HepG2 (cell line): ENCODE data around the gene PARD3. TPM values are rescaled to one million over a fixed set of nuclear protein-coding genes. Genes with fewer than 3 reads are reported as not detected.

Experiments
- ATAC-seq: fragments of 200-7000 bp; cut with Tn5 transposase; 3 replicates; pipeline ENCODE4 v1.9.1; 2020; ENCODE audit warnings: mild to moderate bottlenecking, moderate library complexity
- BruUV-seq: library from RNA; stranded (reverse); fragments of 400-500 nt; replicated peaks from 2 replicates; lab custom pipeline; 2021; lab: Mats Ljungman, UMichigan
- CTCF ChIA-PET: fragments of 300-600 bp; formaldehyde crosslinking; extraction: SDS; loops from one replicate; lab custom pipeline; 2021; ENCODE audit warnings: low total read pairs, inconsistent platforms, low intra/inter-chr PET ratio; lab: Yijun Ruan, JAX
- POLR2A ChIA-PET: fragments of 350-600 bp; sonication (Branson Sonifier 250); formaldehyde crosslinking; loops from one replicate; lab custom pipeline; 2020; ENCODE audit warnings: antibody characterized with exemption, inconsistent platforms; lab: Yijun Ruan, JAX
- DNase-seq: peaks from one replicate; pipeline ENCODE4 v3.0.0-alpha.2; 2015; ENCODE audit warnings: low spot score
- FAIRE-seq: peaks from 3 replicates; lab custom pipeline; 2011; peaks lifted over from hg19 to GRCh38; lab: Jason Lieb, UNC
- H2AFZ ChIP-seq: one replicate; pipeline ENCODE4 v1.6.1; 2011; ENCODE audit warnings: low read length, inconsistent platforms
- H3K27ac ChIP-seq: fragments of 300-600 bp; 3 replicates; pipeline ENCODE4 v1.8.0; 2011; ENCODE audit warnings: mixed run types, mild to moderate bottlenecking, mixed read lengths, low read length, inconsistent platforms; ENCODE audit not compliant: insufficient read depth; ENCODE audit errors: extremely low read length
- H3K27me3 ChIP-seq, 2 experiments: fragments of 200-600 bp in 1 of 2; 2 replicates in 1 of 2; 3 replicates in 1 of 2; pipeline versions ENCODE4 v1.6.0 to v1.8.0; 2011; ENCODE audit warnings: low read length in 2 of 2, mild to moderate bottlenecking in 2 of 2, moderate library complexity in 2 of 2, inconsistent platforms in 1 of 2; ENCODE audit not compliant: insufficient read depth in 2 of 2, control insufficient read depth in 1 of 2
- H3K36me3 ChIP-seq, 2 experiments: fragments of 200-600 bp in 1 of 2; replicated peaks in 1 of 2; 2 replicates in 1 of 2; 3 replicates in 1 of 2; pipeline versions ENCODE4 v1.5.1 to v1.8.0; 2011; ENCODE audit warnings: low read length in 2 of 2, inconsistent platforms in 1 of 2; ENCODE audit not compliant: insufficient read depth in 2 of 2, control insufficient read depth in 1 of 2
- H3K4me1 ChIP-seq: 2 replicates; pipeline ENCODE4 v1.5.1; 2012; ENCODE audit warnings: low read length, inconsistent platforms; ENCODE audit not compliant: insufficient read depth
- H3K4me2 ChIP-seq: 2 replicates; pipeline ENCODE4 v1.6.0; 2011; ENCODE audit warnings: low read depth, low read length, inconsistent platforms
- H3K4me3 ChIP-seq, 3 experiments: fragments of 200-600 bp in 1 of 3; sonication (generic), shearing (Covaris generic) in 1 of 3; replicated peaks in 1 of 3; 2 replicates each; pipeline ENCODE4 v1.5.1; 2011 to 2016; ENCODE audit warnings: low read length in 3 of 3, inconsistent platforms in 2 of 3, low read depth in 2 of 3, mild to moderate bottlenecking in 2 of 3, control low read depth in 1 of 3, mixed read lengths in 1 of 3; ENCODE audit not compliant: insufficient read depth in 1 of 3
- H3K79me2 ChIP-seq: one replicate; pipeline ENCODE4 v1.6.1; 2011; ENCODE audit warnings: low read length, inconsistent platforms; ENCODE audit not compliant: insufficient read depth
- H3K9ac ChIP-seq: 2 replicates; pipeline ENCODE4 v1.6.0; 2011; ENCODE audit warnings: mild to moderate bottlenecking, low read depth, low read length, inconsistent platforms; ENCODE audit not compliant: insufficient read depth
- H3K9me3 ChIP-seq: 2 replicates; pipeline ENCODE4 v1.5.1; 2012; ENCODE audit warnings: mild to moderate bottlenecking, low read length
- H4K20me1 ChIP-seq: 2 replicates; pipeline ENCODE4 v1.6.0; 2011; ENCODE audit warnings: inconsistent platforms, mild to moderate bottlenecking, low read length, moderate library complexity; ENCODE audit not compliant: insufficient read depth
- NR1H2 ChIP-seq: sonication (generic); formaldehyde crosslinking; IDR thresholded peaks from 2 replicates; pipeline ENCODE4 v1.8.1; 2022; ENCODE audit warnings: low read depth, missing genetic modification reagents, borderline replicate concordance
- PHF8 ChIP-seq: sonication (generic); formaldehyde crosslinking; IDR thresholded peaks from 2 replicates; pipeline ENCODE4 v1.5.0; 2020; ENCODE audit warnings: missing genetic modification reagents
- ZBTB8A ChIP-seq: sonication (generic); formaldehyde crosslinking; IDR thresholded peaks from 2 replicates; pipeline ENCODE4 v1.4.0; 2020; ENCODE audit warnings: mild to moderate bottlenecking, low read depth, missing genetic modification reagents, borderline replicate concordance
- ZNF841 ChIP-seq: sonication (generic); formaldehyde crosslinking; IDR thresholded peaks from 2 replicates; pipeline ENCODE4 v1.8.1; 2023; ENCODE audit warnings: missing genetic modification reagents, borderline replicate concordance
- WGBS: methylation state at CpG from one replicate; pipeline ENCODE4 v1.1.6; 2017; ENCODE audit warnings: low lambda C conversion rate; 5-methylcytosine and 5-hydroxymethylcytosine counted together
- in situ Hi-C: cut with HindIII; loops from 2 replicates; pipeline ENCODE4 v1.10.0; 2017; ENCODE audit warnings: low pct_unique_long_range_greater_than_20kb; ENCODE audit not compliant: extremely low pct_ligation_motif_present
- intact Hi-C: fragments of 100-400 bp; cut with micrococcal nuclease; formaldehyde crosslinking; loops from one replicate; pipeline ENCODE4 v1.10.0; 2022; ENCODE audit not compliant: unreplicated experiment
- polyA plus RNA-seq, 8 experiments: library from polyadenylated mRNA; depleted of rRNA in 3 of 8; stranded (reverse) in 7 of 8; unstranded in 1 of 8; fragments of >200 nt; fragmentation: Illumina TruSeq in 4 of 8; extraction: Trizol in 4 of 8; gene quantifications; 2 replicates each; pipeline versions ENCODE4 v1.2.1 to v1.2.3, GENCODE V29; 2011 to 2016; ENCODE audit warnings: low read depth in 4 of 8, missing spikeins in 1 of 8, mixed read lengths in 1 of 8; ENCODE audit not compliant: insufficient read depth in 1 of 8
- total RNA-seq, 5 experiments: library from RNA; depleted of rRNA; stranded (reverse); fragments of >200 nt; fragmentation: Illumina TruSeq; extraction: Trizol; gene quantifications; 2 replicates each; pipeline ENCODE4 v1.2.3, GENCODE V29; 2016; ENCODE audit warnings: low read depth in 1 of 5
- TF ChIP-seq, protein P1 (sequence below): sonication (generic); formaldehyde crosslinking; IDR thresholded peaks from 2 replicates; pipeline ENCODE4 v1.5.1; 2020; ENCODE audit warnings: mild to moderate bottlenecking, missing genetic modification reagents, moderate library complexity
- TF ChIP-seq, protein P2 (sequence below): sonication (generic); formaldehyde crosslinking; IDR thresholded peaks from 2 replicates; pipeline ENCODE4 v1.9.0; 2021; ENCODE audit warnings: missing genetic modification reagents, borderline replicate concordance
- TF ChIP-seq, protein P3 (sequence below): sonication (generic); formaldehyde crosslinking; IDR thresholded peaks from 2 replicates; pipeline ENCODE4 v1.5.0; 2020; ENCODE audit warnings: missing genetic modification reagents

The PARD3 gene
- total and polyA plus RNA-seq, 2 of the 13 experiments (the other 11 are each of a cell fraction or from before 2014, with no cell fraction given): 40.9 to 60.0 TPM

DNA sequence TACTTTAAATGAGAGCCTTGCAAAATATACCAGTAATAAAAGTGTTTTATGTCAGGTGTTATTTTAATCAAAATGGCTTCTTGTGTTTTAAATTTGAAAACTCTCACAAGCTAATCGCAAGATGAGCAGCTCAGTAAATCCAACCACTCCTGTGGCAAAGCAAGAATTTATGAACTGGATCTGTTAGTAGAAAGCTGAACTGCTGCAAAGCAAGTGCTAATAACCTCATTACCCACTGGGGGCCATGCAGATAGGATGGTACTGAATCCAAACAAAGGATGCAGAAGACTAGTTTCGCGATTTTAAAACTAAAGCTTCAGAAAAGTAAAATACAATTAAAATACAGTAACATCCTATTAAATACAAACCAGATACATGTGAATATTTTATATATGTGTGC lies 468.0 kb downstream of the PARD3 start:
- Histone ChIP-seq H3K9me3 (no peaks in the 10 kb centered on the region), H3K36me3 (peaks cover 1 to 6% of the 10 kb centered on the region in 2 experiments; a peak in 3 of 5 replicates), H2AFZ (no peak overlapping the region), H3K4me3 (no peak overlapping the region), H3K4me1 (peaks cover 36% of the 10 kb centered on the region), H3K4me2 (no peak overlapping the region)
- intact Hi-C loops: no loop called here
- POLR2A ChIA-PET: no interaction called here
- no TSS peak for BruUV-seq
- TF ChIP-seq, protein P1, sequence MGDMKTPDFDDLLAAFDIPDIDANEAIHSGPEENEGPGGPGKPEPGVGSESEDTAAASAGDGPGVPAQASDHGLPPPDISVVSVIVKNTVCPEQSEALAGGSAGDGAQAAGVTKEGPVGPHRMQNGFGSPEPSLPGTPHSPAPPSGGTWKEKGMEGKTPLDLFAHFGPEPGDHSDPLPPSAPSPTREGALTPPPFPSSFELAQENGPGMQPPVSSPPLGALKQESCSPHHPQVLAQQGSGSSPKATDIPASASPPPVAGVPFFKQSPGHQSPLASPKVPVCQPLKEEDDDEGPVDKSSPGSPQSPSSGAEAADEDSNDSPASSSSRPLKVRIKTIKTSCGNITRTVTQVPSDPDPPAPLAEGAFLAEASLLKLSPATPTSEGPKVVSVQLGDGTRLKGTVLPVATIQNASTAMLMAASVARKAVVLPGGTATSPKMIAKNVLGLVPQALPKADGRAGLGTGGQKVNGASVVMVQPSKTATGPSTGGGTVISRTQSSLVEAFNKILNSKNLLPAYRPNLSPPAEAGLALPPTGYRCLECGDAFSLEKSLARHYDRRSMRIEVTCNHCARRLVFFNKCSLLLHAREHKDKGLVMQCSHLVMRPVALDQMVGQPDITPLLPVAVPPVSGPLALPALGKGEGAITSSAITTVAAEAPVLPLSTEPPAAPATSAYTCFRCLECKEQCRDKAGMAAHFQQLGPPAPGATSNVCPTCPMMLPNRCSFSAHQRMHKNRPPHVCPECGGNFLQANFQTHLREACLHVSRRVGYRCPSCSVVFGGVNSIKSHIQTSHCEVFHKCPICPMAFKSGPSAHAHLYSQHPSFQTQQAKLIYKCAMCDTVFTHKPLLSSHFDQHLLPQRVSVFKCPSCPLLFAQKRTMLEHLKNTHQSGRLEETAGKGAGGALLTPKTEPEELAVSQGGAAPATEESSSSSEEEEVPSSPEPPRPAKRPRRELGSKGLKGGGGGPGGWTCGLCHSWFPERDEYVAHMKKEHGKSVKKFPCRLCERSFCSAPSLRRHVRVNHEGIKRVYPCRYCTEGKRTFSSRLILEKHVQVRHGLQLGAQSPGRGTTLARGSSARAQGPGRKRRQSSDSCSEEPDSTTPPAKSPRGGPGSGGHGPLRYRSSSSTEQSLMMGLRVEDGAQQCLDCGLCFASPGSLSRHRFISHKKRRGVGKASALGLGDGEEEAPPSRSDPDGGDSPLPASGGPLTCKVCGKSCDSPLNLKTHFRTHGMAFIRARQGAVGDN (CRISPR knock-in tag): no peak
- TF ChIP-seq PHF8 (CRISPR knock-in tag) (no peak), NR1H2 (CRISPR knock-in tag) (no peak), ZNF841 (CRISPR knock-in tag) (no peak), ZBTB8A (CRISPR knock-in tag) (no peak)
- TF ChIP-seq, protein P2, sequence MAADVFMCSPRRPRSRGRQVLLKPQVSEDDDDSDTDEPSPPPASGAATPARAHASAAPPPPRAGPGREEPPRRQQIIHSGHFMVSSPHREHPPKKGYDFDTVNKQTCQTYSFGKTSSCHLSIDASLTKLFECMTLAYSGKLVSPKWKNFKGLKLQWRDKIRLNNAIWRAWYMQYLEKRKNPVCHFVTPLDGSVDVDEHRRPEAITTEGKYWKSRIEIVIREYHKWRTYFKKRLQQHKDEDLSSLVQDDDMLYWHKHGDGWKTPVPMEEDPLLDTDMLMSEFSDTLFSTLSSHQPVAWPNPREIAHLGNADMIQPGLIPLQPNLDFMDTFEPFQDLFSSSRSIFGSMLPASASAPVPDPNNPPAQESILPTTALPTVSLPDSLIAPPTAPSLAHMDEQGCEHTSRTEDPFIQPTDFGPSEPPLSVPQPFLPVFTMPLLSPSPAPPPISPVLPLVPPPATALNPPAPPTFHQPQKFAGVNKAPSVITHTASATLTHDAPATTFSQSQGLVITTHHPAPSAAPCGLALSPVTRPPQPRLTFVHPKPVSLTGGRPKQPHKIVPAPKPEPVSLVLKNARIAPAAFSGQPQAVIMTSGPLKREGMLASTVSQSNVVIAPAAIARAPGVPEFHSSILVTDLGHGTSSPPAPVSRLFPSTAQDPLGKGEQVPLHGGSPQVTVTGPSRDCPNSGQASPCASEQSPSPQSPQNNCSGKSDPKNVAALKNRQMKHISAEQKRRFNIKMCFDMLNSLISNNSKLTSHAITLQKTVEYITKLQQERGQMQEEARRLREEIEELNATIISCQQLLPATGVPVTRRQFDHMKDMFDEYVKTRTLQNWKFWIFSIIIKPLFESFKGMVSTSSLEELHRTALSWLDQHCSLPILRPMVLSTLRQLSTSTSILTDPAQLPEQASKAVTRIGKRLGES (CRISPR knock-in tag): no peak
- TF ChIP-seq, protein P3, sequence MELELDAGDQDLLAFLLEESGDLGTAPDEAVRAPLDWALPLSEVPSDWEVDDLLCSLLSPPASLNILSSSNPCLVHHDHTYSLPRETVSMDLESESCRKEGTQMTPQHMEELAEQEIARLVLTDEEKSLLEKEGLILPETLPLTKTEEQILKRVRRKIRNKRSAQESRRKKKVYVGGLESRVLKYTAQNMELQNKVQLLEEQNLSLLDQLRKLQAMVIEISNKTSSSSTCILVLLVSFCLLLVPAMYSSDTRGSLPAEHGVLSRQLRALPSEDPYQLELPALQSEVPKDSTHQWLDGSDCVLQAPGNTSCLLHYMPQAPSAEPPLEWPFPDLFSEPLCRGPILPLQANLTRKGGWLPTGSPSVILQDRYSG: no peak
- TF ChIP-seq, all 625 proteins: peak for 0
- H3K27ac ChIP-seq: no peak overlapping the region
- no peak overlapping the region for H3K9ac ChIP-seq
- no peak for ATAC-seq
- CTCF ChIA-PET: no interaction called here
- FAIRE-seq: no peak
- H4K20me1 ChIP-seq: no peaks in the 10 kb centered on the region
- DNase-seq: no peak
- H3K27me3 ChIP-seq: no peaks in the 10 kb centered on the region
- in situ Hi-C loops: no loop called here
- 99% methylated on average over 3 of the region's 3 CpGs for WGBS
- H3K79me2 ChIP-seq: no peaks in the 10 kb centered on the region
